K562 (cell line): ENCODE data around the gene IKBKG. TPM values are rescaled to one million over a fixed set of nuclear protein-coding genes. Genes with fewer than 3 reads are reported as not detected.

ENCODE experiments used
- EP400 ChIP-seq: fragments of 450-650 bp; IDR thresholded peaks from 2 replicates; pipeline ENCODE4 v1.6.1; 2017; ENCODE audit warnings: antibody characterized with exemption, mild to moderate bottlenecking, moderate library complexity
- POU5F1 ChIP-seq: fragments of 150-350 bp; IDR thresholded peaks from 2 replicates; pipeline ENCODE4 v1.6.1; 2014; ENCODE audit warnings: borderline replicate concordance, low read length, low read depth, mild to moderate bottlenecking; ENCODE audit not compliant: partially characterized antibody
- RB1 ChIP-seq: fragments of 450-650 bp; IDR thresholded peaks from 2 replicates; pipeline ENCODE4 v1.6.1; 2017; ENCODE audit warnings: low read depth, mild to moderate bottlenecking
- TEAD1 ChIP-seq, 2 experiments: fragments of 450-650 bp in 1 of 2; sonication (generic) in 1 of 2; formaldehyde crosslinking; IDR thresholded peaks; 2 replicates each; pipeline versions ENCODE4 v1.4.0 to v1.8.0; 2020 to 2022; ENCODE audit warnings: mild to moderate bottlenecking in 2 of 2, missing genetic modification reagents in 1 of 2
- U2AF1 ChIP-seq: fragments of 200-400 bp; formaldehyde crosslinking; optimal IDR thresholded peaks from 2 replicates; pipeline ENCODE3; 2017; ENCODE audit warnings: mild to moderate bottlenecking, low read depth, low read length, moderate library complexity
- polyA plus RNA-seq, 8 experiments: library from polyadenylated mRNA; depleted of rRNA in 4 of 8; stranded (reverse) in 5 of 8; unstranded in 3 of 8; fragments of >200 nt; fragmentation: Nextera tagmentation in 2 of 8; fragmentation: Illumina TruSeq in 1 of 8; extraction: Ambion mirVana in 2 of 8; extraction: Trizol in 1 of 8; gene quantifications; 2 replicates each; pipeline versions ENCODE4 v1.2.1 to v1.2.3, GENCODE V29; 2011 to 2014; ENCODE audit warnings: inconsistent platforms in 1 of 8, missing spikeins in 1 of 8
- total RNA-seq, 7 experiments: library from RNA; depleted of rRNA in 6 of 7; stranded (reverse); fragments of >200 nt in 6 of 7; fragmentation: Illumina TruSeq in 2 of 7; extraction: Trizol in 2 of 7; gene quantifications; 2 replicates each; pipeline versions ENCODE4 v1.2.1 to v1.2.3, GENCODE V29; 2011 to 2021; ENCODE audit warnings: low replicate concordance in 1 of 7
- TF ChIP-seq, protein P1 (sequence below): fragments of 450-650 bp; IDR thresholded peaks from 2 replicates; pipeline ENCODE4 v1.6.1; 2018; ENCODE audit not compliant: partially characterized antibody
- TF ChIP-seq, protein P2 (sequence below): fragments of 450-650 bp; IDR thresholded peaks from 2 replicates; pipeline ENCODE4 v1.6.1; 2016; ENCODE audit warnings: low read depth
- TF ChIP-seq, protein P3 (sequence below), 3 experiments: fragments of 200-800 bp in 1 of 3; fragments of 250-450 bp in 1 of 3; fragments of 450-650 bp in 1 of 3; sonication (Bioruptor Pico) in 1 of 3; sonication (Bioruptor generic) in 1 of 3; formaldehyde crosslinking in 1 of 3; IDR thresholded peaks; 2 replicates each; pipeline versions ENCODE4 v1.6.1 to v1.8.0; 2016 to 2022; ENCODE audit warnings: mild to moderate bottlenecking in 2 of 3, missing genetic modification characterization in 2 of 3, missing compliant biosample characterization in 1 of 3, moderate library complexity in 1 of 3

Gene IKBKG
- total and polyA plus RNA-seq, 9 of the 15 experiments (the other 6 are each of a cell fraction or from before 2014, with no cell fraction given), result 0.68 to 60.0 (median 21.9) TPM

DNA sequence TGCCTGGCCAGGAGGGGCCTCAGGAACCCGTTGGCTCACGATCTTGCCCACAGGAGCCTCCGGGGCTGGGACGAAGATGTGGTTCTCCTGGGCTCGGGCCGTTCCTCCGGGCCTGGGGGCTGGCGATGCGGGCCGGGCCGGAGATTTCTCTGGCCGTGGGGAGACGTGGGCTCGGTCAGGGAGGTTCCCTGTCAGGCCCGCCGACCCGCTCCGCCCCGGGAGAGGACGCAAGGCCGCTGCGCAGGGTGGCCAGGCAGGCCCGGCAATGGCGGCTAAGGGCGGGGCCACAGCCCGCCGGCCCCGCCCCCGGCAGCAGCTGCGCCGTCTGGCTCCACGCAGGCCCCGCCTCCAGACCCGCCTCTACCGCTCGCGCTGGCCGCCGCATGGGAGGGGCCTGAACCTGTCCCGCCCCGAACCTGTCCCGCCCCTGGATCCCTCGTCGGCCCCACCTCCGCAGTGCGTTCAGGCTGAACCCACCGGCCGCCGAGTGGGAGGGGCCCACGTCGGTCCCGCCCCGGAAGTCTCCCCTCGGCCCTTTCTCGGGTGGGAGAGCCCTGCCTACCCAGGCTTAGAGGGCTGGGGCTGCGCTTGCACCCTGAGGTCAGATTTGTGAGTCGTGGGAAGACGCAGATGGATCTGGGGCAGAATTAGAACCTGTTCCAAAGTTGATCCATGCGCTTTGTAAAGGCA lies 31.3 kb upstream of the IKBKG start, which contains the start of gene FAM3A (continued):
- 0 out of 4 replicates have a peak, but pooled peaks of 1 of the 2 experiments have one; percentile 53 for TF ChIP-seq TEAD1 (CRISPR knock-in tag; IDR thresholded peaks at IDR 0.05)
- TF ChIP-seq, protein P1, sequence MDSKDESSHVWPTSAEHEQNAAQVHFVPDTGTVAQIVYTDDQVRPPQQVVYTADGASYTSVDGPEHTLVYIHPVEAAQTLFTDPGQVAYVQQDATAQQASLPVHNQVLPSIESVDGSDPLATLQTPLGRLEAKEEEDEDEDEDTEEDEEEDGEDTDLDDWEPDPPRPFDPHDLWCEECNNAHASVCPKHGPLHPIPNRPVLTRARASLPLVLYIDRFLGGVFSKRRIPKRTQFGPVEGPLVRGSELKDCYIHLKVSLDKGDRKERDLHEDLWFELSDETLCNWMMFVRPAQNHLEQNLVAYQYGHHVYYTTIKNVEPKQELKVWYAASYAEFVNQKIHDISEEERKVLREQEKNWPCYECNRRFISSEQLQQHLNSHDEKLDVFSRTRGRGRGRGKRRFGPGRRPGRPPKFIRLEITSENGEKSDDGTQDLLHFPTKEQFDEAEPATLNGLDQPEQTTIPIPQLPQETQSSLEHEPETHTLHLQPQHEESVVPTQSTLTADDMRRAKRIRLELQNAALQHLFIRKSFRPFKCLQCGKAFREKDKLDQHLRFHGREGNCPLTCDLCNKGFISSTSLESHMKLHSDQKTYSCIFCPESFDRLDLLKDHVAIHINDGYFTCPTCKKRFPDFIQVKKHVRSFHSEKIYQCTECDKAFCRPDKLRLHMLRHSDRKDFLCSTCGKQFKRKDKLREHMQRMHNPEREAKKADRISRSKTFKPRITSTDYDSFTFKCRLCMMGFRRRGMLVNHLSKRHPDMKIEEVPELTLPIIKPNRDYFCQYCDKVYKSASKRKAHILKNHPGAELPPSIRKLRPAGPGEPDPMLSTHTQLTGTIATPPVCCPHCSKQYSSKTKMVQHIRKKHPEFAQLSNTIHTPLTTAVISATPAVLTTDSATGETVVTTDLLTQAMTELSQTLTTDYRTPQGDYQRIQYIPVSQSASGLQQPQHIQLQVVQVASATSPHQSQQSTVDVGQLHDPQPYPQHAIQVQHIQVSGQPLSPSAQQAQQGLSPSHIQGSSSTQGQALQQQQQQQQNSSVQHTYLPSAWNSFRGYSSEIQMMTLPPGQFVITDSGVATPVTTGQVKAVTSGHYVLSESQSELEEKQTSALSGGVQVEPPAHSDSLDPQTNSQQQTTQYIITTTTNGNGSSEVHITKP, result peak; percentile 73
- TF ChIP-seq EP400, result peak; percentile 38; the same call in 1 of the 2 replicates
- TF ChIP-seq, protein P2, sequence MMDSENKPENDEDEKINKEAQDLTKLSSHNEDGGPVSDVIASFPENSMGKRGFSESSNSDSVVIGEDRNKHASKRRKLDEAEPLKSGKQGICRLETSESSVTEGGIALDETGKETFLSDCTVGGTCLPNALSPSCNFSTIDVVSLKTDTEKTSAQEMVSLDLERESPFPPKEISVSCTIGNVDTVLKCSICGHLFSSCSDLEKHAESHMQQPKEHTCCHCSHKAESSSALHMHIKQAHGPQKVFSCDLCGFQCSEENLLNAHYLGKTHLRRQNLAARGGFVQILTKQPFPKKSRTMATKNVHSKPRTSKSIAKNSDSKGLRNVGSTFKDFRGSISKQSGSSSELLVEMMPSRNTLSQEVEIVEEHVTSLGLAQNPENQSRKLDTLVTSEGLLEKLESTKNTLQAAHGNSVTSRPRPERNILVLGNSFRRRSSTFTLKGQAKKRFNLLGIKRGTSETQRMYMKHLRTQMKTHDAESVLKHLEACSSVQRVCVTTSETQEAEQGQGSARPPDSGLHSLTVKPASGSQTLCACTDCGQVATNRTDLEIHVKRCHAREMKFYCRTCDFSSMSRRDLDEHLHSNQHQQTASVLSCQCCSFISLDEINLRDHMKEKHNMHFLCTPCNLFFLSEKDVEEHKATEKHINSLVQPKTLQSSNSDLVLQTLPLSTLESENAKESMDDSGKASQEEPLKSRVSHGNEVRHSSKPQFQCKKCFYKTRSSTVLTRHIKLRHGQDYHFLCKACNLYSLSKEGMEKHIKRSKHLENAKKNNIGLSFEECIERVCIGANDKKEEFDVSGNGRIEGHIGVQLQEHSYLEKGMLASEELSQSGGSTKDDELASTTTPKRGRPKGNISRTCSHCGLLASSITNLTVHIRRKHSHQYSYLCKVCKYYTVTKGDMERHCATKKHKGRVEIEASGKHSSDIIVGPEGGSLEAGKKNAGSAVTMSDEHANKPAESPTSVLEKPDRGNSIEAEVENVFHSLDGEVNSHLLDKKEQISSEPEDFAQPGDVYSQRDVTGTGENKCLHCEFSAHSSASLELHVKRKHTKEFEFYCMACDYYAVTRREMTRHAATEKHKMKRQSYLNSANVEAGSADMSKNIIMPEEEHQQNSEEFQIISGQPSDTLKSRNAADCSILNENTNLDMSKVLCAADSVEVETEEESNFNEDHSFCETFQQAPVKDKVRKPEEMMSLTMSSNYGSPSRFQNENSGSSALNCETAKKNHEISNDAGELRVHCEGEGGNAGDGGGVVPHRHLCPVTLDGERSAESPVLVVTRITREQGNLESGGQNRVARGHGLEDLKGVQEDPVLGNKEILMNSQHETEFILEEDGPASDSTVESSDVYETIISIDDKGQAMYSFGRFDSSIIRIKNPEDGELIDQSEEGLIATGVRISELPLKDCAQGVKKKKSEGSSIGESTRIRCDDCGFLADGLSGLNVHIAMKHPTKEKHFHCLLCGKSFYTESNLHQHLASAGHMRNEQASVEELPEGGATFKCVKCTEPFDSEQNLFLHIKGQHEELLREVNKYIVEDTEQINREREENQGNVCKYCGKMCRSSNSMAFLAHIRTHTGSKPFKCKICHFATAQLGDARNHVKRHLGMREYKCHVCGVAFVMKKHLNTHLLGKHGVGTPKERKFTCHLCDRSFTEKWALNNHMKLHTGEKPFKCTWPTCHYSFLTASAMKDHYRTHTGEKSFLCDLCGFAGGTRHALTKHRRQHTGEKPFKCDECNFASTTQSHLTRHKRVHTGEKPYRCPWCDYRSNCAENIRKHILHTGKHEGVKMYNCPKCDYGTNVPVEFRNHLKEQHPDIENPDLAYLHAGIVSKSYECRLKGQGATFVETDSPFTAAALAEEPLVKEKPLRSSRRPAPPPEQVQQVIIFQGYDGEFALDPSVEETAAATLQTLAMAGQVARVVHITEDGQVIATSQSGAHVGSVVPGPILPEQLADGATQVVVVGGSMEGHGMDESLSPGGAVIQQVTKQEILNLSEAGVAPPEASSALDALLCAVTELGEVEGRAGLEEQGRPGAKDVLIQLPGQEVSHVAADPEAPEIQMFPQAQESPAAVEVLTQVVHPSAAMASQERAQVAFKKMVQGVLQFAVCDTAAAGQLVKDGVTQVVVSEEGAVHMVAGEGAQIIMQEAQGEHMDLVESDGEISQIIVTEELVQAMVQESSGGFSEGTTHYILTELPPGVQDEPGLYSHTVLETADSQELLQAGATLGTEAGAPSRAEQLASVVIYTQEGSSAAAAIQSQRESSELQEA, result no peak
- TF ChIP-seq U2AF1, result no peak
- no peak for TF ChIP-seq POU5F1
- peak; percentile 62 for TF ChIP-seq RB1
- TF ChIP-seq, protein P3, sequence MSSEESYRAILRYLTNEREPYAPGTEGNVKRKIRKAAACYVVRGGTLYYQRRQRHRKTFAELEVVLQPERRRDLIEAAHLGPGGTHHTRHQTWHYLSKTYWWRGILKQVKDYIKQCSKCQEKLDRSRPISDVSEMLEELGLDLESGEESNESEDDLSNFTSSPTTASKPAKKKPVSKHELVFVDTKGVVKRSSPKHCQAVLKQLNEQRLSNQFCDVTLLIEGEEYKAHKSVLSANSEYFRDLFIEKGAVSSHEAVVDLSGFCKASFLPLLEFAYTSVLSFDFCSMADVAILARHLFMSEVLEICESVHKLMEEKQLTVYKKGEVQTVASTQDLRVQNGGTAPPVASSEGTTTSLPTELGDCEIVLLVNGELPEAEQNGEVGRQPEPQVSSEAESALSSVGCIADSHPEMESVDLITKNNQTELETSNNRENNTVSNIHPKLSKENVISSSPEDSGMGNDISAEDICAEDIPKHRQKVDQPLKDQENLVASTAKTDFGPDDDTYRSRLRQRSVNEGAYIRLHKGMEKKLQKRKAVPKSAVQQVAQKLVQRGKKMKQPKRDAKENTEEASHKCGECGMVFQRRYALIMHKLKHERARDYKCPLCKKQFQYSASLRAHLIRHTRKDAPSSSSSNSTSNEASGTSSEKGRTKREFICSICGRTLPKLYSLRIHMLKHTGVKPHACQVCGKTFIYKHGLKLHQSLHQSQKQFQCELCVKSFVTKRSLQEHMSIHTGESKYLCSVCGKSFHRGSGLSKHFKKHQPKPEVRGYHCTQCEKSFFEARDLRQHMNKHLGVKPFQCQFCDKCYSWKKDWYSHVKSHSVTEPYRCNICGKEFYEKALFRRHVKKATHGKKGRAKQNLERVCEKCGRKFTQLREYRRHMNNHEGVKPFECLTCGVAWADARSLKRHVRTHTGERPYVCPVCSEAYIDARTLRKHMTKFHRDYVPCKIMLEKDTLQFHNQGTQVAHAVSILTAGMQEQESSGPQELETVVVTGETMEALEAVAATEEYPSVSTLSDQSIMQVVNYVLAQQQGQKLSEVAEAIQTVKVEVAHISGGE (CRISPR knock-in tag; IDR thresholded peaks at IDR 0.05), result peak in 1 of 3 experiments; percentile 73; a peak in 1 of 6 replicates
